Measurements from ENCODE around the gene CFAP70.

DNA sequence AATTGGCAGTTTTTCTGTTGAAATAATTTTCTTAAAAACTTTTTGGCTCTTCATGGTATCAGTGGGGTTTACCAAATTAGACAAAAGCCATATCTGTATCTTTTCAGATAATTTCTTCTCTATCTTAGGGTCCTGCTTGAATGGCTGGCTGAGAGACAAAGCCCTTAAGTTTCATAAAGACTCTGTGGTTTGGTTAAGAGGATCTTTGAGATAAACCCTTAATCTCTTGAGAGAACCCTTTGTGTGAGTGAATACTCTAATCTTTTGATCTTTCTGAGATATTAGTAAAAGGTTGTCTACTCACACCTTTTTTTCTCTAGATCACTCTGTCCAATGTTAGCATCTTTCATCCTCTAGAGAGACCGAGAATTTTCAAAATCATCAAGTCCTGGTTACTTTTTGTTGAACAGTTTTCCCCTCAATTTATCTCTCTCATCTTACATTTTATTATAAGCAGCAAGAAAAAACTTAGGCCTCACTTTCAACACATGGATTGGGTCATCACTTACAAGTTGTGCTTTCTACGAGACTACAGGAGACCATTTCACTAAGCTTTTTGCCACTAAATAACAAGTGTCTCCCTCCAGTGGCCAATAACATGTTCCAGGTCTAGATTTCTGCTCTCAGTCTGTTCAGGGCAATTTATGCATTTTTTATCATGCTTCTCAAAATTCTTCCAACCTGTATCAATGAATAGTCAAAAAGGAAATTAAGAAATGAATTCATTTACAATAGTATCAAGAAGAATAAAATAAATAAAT lies 140.1 kb downstream of the CFAP70 start:
- no peak for TF ChIP-seq EP300 (IDR thresholded peaks at IDR 0.05)
- TF ChIP-seq, protein P1, sequence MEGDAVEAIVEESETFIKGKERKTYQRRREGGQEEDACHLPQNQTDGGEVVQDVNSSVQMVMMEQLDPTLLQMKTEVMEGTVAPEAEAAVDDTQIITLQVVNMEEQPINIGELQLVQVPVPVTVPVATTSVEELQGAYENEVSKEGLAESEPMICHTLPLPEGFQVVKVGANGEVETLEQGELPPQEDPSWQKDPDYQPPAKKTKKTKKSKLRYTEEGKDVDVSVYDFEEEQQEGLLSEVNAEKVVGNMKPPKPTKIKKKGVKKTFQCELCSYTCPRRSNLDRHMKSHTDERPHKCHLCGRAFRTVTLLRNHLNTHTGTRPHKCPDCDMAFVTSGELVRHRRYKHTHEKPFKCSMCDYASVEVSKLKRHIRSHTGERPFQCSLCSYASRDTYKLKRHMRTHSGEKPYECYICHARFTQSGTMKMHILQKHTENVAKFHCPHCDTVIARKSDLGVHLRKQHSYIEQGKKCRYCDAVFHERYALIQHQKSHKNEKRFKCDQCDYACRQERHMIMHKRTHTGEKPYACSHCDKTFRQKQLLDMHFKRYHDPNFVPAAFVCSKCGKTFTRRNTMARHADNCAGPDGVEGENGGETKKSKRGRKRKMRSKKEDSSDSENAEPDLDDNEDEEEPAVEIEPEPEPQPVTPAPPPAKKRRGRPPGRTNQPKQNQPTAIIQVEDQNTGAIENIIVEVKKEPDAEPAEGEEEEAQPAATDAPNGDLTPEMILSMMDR (IDR thresholded peaks at IDR 0.05) = no peak
- no peak for TF ChIP-seq POLR2A (IDR thresholded peaks at IDR 0.05)
